Effector memory CD4-positive, alpha-beta T cell (primary cell): Measurements from ENCODE around the gene LAMA4.

Experiments used
- DNase-seq, 3 donors: peaks; one replicate each; pipeline ENCODE4 v3.0.0-alpha.2; 2020
- H3K27ac ChIP-seq: 2 replicates; pipeline ENCODE4 v1.7.0; 2013; ENCODE audit warnings: mild to moderate bottlenecking, low read length, moderate library complexity; ENCODE audit not compliant: insufficient read depth, poor library complexity, severe bottlenecking
- H3K27me3 ChIP-seq: replicated peaks from 2 replicates; pipeline ENCODE4 v1.7.0; 2013; ENCODE audit warnings: mild to moderate bottlenecking, low read length; ENCODE audit not compliant: insufficient read depth, control insufficient read depth, poor library complexity, severe bottlenecking
- H3K36me3 ChIP-seq: 2 replicates; pipeline ENCODE4 v1.7.0; 2013; ENCODE audit warnings: mild to moderate bottlenecking, low read length, moderate library complexity; ENCODE audit not compliant: control insufficient read depth, insufficient read depth
- H3K4me1 ChIP-seq: 2 replicates; pipeline ENCODE4 v1.7.0; 2013; ENCODE audit warnings: low read length, mild to moderate bottlenecking; ENCODE audit not compliant: control insufficient read depth, insufficient read depth, poor library complexity, severe bottlenecking
- H3K4me3 ChIP-seq: 2 replicates; pipeline ENCODE4 v1.7.0; 2013; ENCODE audit warnings: low read length, low read depth, mild to moderate bottlenecking; ENCODE audit not compliant: insufficient read depth, poor library complexity, severe bottlenecking
- H3K9me3 ChIP-seq: 2 replicates; pipeline ENCODE4 v1.7.0; 2013; ENCODE audit warnings: mild to moderate bottlenecking, low read length, moderate library complexity; ENCODE audit not compliant: control insufficient read depth

The LAMA4 gene

DNA sequence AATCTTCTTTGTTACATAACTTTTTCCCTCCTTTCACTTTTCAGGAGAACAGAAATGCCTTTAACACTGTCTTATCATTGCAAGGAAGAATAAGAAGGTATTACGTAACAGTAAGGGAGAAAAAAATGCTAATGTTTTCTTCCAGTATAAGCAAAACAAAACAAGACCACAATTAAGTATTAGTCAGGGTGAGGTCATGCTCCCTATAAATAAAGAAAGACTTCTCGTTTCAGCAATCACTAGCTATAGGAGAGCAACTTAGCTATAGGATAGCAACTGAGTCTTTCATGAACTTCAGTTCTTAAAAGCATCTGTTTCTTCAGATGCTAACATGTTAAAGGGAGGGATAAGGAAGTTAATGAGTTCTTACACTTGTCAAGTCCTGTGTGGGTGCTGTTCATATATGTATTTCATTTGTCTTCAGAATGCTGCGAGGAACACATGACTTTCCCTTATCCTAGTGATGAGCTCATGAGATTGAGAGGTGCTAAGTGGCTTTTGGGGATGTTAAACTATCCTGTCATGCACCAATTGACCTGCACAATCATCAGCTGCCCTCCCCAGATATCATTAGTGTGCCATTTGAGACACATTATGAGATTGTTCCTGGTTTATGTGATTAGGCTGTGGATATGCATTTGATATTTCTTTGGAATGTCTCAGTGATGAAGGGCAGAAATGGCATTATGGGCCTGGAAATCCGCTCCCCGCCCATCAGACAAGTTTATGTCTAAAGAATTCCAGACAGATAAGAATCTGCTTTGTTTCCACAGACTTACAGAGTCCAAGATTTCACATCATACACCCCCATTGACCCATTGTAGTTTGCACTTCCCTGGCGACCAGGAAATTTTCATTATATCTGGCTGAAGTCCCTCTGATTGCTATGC, 37.5 kb downstream of the LAMA4 start:
- Histone ChIP-seq H3K4me1 (no peaks in the 10 kb centered on the region), H3K27ac (no peak overlapping the region), H3K27me3 (no peaks in the 10 kb centered on the region), H3K36me3 (no peaks in the 10 kb centered on the region), H3K9me3 (no peaks in the 10 kb centered on the region), H3K4me3 (no peak overlapping the region)
- DNase-seq: no peak

DNA sequence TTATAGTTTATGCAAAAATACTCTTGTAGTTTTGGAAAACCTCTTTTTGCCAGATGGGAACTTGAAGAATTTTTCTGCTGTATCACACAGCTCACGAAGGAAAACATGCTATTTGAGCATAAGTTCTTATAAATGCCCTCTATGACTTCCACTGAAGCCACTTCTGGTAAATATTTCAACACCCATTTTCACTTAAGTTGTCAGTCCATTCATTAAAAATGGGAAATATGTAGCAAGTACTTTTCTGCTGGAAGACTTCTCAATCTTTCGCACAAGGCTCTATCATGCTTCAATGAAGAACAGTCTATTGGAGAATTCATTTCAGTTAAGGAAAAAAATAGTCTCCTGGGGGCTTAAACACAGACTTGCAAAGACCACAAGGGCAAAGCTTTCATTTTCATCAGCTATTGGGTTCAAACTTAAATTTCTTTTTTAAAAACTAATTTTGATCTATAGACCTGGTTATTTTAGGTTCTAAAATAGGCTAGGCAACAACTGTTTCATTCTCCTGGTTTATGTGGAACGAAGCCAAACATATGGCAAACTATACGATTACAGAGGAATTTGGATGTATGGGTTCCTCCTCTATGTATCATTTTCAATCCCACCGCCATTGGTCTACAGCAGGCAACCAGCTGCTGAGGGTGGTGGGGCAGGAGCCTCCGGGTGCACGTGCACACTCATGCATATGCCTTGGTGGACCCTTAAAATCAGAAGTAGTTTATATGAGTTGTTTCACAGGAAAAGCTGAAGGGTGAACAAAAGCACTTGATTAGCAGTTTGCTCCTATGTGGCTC, 38.7 kb downstream of the LAMA4 start:
- H3K4me1 ChIP-seq: no peaks in the 10 kb centered on the region
- no peak overlapping the region for H3K4me3 ChIP-seq
- no peaks in the 10 kb centered on the region for H3K9me3 ChIP-seq
- DNase-seq: no peak
- no peak overlapping the region for H3K27ac ChIP-seq
- no peaks in the 10 kb centered on the region for H3K27me3 ChIP-seq
- H3K36me3 ChIP-seq: no peaks in the 10 kb centered on the region

DNA sequence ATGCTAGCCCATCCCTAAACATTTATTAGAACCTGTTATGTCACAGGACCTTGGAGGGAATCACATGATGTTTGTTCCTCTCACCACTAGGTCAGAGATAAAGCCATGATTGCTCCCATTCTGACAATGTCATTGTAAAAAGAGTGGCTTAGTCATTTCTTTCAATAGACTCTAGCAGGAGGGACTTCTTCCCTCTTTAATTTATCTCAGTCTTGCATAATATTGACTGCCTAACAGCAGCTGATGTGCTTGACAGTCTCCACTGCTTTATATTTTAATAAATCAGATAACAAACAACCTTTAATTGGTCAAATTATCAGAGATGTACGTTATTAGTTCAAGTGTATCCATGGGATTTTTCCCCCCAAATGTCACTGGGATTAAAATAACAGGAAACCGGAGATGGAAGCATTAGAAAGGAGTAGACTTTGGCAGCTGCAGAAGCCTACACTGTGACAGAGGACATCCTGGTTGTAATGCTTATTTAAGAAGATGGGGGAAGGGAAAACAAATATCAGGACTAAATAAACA, 39.6 kb downstream of the LAMA4 start:
- DNase-seq: no peak

DNA sequence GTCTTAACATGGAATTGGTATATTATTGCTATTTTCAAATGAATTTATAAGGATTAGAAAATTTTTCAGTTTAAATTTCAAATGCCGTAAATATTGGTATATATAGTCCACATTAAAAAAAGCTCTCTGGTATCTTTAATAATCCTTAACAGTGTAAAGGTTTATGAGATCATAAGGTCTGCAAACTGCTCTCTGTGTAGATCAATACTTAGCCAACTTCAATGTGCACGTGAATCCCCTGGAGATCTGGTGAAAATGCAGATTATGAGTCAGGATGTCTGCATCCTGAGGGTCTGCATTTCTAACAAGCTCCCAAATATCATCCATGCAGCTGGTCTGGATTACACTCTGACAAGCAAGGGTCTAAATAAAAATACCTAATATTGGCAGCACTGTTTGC, 43.5 kb downstream of the LAMA4 start:
- no peak overlapping the region for H3K4me3 ChIP-seq
- no peak overlapping the region for H3K27ac ChIP-seq
- DNase-seq: no peak
- H3K4me1 ChIP-seq: no peaks in the 10 kb centered on the region
- H3K36me3 ChIP-seq: no peaks in the 10 kb centered on the region
- no peaks in the 10 kb centered on the region for H3K27me3 ChIP-seq
- H3K9me3 ChIP-seq: no peaks in the 10 kb centered on the region

More for the DNA sequence above, 39.6 kb downstream of the LAMA4 start:
- Histone ChIP-seq H3K4me1 (no peaks in the 10 kb centered on the region), H3K4me3 (no peak overlapping the region), H3K9me3 (no peaks in the 10 kb centered on the region), H3K27me3 (no peaks in the 10 kb centered on the region), H3K36me3 (no peaks in the 10 kb centered on the region), H3K27ac (no peak overlapping the region)

DNA sequence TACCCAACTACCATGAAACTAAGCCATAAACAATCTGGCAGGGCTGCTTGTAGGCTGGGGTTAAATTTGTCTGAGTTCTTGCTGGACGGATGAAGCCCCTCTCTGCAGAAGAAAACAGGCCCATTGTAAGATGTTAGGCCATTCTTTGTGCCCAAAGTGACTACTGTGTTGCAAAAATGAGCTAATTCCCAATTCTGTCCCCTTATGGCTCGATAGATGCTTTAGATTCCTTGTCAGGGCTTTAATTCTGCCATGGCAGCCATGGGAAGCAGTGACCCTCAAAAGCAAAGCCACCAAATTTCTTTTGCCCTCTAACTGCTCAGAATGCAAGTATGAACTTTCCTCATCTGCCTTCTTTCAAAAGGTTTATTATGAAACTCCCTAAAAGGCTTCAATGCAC, 45.2 kb downstream of the LAMA4 start:
- Histone ChIP-seq H3K9me3 (no peaks in the 10 kb centered on the region), H3K36me3 (no peaks in the 10 kb centered on the region), H3K27ac (no peak overlapping the region), H3K4me3 (no peak overlapping the region), H3K4me1 (no peaks in the 10 kb centered on the region), H3K27me3 (no peaks in the 10 kb centered on the region)
- DNase-seq: no peak

DNA sequence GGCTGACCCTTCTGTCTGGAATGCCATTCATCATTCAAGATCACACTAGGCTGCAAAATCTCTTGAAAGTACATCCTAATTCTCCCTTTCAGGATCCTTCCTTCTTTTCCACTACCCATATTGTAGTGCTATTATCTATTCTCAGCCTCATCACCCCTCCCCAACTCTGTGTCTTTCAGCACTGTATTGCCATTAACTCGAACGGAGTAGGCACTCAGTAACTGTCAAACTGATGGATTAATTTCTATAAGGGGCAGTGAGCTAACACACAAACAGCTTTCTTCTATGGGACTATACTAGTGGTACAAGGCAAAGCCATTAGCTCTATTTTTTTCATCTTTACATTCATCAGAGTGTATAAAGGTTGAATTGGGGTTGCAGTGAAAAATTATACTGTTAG, 46.6 kb downstream of the LAMA4 start:
- Histone ChIP-seq H3K36me3 (no peaks in the 10 kb centered on the region), H3K27me3 (no peaks in the 10 kb centered on the region), H3K4me1 (no peaks in the 10 kb centered on the region), H3K4me3 (no peak overlapping the region), H3K9me3 (no peaks in the 10 kb centered on the region), H3K27ac (no peak overlapping the region)
- no peak for DNase-seq

DNA sequence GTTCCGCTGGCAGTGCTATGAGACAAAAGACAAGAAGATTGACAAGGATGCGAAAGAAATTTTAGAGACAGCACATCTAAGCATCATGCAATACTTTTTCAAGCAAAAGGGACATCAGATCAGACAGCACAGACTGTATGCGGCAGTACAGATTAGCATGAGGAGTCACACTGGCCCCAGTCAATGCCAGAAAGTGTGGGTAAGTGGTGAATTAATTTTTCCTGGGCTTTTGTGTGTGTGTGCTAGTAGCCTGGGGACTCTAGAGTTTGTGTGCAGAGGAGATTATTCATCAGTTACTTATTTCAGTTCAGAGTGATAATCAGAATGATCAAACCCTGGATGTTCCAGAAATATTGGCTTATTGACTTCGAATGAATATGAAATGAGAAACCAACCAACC, 47.2 kb downstream of the LAMA4 start:
- no peaks in the 10 kb centered on the region for H3K27me3 ChIP-seq
- DNase-seq: no peak
- H3K36me3 ChIP-seq: no peaks in the 10 kb centered on the region
- no peaks in the 10 kb centered on the region for H3K4me1 ChIP-seq
- H3K27ac ChIP-seq: no peak overlapping the region
- H3K4me3 ChIP-seq: no peak overlapping the region
- H3K9me3 ChIP-seq: no peaks in the 10 kb centered on the region

DNA sequence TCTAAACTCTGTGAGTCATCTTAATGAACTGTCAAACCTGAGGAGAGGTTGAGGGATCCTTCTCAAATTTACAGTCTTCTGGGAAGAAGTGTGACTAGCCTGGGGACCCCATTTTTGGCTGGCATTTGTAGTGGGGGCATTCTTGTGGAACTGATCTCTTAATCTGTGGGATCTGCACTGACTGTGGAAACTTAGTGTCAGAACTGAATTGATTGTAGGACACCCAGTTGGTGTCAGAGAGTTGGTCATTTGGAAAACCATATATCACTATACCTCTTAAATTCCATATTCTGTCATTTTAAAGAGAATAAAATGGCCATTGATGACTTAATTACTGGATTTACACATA, 48.3 kb downstream of the LAMA4 start:
- Histone ChIP-seq H3K27ac (no peak overlapping the region), H3K36me3 (no peaks in the 10 kb centered on the region), H3K9me3 (no peaks in the 10 kb centered on the region), H3K4me3 (no peak overlapping the region), H3K4me1 (no peaks in the 10 kb centered on the region), H3K27me3 (no peaks in the 10 kb centered on the region)
- no peak for DNase-seq

DNA sequence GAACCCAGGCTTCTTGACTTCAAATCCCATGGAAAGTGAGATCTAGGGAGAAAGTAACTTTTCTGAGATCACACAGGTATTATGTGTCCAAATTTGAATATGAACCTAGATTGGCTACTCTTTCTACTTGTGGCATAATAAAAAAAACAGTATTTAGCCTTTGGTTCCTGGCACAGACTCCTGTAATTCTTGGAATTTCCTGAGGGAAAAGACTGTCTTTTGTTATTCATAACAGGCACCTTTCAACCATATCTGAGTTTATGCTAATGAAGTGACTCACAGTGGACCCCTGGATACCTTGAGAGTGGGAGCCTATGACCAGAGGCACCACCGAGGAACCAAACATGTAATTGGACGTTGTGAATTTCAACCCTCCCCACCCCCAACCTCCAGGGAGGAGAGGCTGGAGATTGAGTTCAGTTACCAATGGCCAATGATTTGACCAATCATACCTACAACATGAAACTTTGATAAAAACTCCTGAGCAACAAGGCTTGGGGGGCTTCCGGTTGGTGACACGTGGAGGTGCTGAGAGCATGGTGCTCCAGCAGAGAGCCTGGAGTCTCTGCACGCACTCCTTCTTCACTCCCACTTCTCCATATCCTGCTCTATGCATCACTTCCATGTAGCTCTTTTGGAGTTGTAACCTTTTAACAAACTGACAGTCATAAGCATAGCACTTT, 48.8 kb downstream of the LAMA4 start:
- Histone ChIP-seq H3K27ac (no peak overlapping the region), H3K27me3 (no peaks in the 10 kb centered on the region), H3K9me3 (no peaks in the 10 kb centered on the region), H3K4me1 (no peaks in the 10 kb centered on the region), H3K4me3 (no peak overlapping the region), H3K36me3 (no peaks in the 10 kb centered on the region)
- DNase-seq: no peak

DNA sequence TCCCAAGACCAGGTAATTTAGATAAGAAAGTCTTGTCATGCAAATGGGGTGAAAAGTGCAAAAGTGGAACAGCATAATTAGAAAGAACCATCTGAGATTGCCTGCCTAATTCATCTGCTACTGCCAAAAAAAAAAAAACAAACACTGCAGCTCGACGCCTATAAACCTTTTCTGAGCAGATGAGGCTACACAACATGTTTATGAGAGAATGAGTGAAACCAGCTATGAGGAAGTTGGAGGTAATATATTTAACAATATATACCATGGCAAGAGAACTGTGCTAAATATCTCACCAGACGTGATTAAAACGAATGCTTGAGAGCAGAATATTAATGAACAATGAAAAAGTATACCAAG, 50.0 kb downstream of the LAMA4 start:
- H3K36me3 ChIP-seq: no peaks in the 10 kb centered on the region
- no peaks in the 10 kb centered on the region for H3K9me3 ChIP-seq
- DNase-seq: no peak
- no peaks in the 10 kb centered on the region for H3K27me3 ChIP-seq
- no peaks in the 10 kb centered on the region for H3K4me1 ChIP-seq
- H3K4me3 ChIP-seq: no peak overlapping the region
- no peak overlapping the region for H3K27ac ChIP-seq
